ENCODE data around the gene TCFL5. TPM values are rescaled to one million over a fixed set of nuclear protein-coding genes. Genes with fewer than 3 reads are reported as not detected.

TCFL5 gene
- total RNA-seq, 2 donors from 2014 or later = 4.4 to 4.9 TPM

GRCh38 chr20:62900692-62901584, 39.3 kb upstream of the TCFL5 start:
- Mint-ChIP-seq H3K27me3 (ENCODE audit: low read depth) (no peaks in the 10 kb centered on the region), H3K36me3 (ENCODE audit: insufficient read depth in 2 of 2) (peaks cover 11 to 27% of the 10 kb centered on the region in 2 donors), H3K4me3 (peak overlapping the region in 1 of 2 donors; percentile 14), H3K9me3 (no peaks in the 10 kb centered on the region), H3K27ac (peak overlapping the region; percentile 31), H3K4me1 (ENCODE audit: low read depth) (peaks cover 72% of the 10 kb centered on the region)
- ATAC-seq (replicated peaks in 1 of 2) (peak; percentile 27 to 30), DNase-seq (no peak)

DNA sequence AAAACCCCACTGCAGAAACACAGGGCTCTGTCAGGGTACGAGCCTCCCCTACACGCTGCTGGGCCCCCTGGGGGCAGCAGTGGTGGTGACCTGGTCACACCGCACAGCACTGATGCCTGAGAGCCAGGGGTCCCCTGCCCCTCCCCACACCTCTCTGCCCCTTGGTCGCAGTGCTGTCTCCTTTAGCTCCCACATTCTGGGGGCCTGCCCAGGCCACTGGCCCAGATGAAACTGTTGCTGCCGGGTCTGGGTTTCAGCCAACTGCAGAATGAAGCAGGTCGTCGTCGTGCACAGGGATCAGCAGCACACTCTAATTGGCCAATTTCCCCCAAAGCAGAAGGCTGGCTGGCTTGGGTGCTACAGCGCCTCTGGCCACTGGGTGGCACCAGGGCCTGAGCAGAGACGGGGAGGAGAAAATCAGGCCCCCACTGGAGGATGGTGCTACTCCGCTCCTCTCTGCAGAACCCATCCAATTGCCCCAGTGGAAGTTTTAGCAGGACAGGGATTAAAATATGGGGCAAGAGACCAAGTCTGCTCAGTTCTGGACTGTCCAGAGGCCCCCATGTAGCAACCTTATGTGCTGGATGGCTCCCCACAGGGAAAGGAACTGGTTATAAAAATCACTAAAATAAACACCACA, 38.5 kb upstream of the TCFL5 start:
- no peaks in the 10 kb centered on the region for H3K27me3 Mint-ChIP-seq (ENCODE audit: low read depth)
- H3K4me1 Mint-ChIP-seq (ENCODE audit: low read depth) = peaks cover 67% of the 10 kb centered on the region
- H3K36me3 Mint-ChIP-seq (ENCODE audit: insufficient read depth in 2 of 2) = peaks cover 9 to 29% of the 10 kb centered on the region in 2 donors

DNA sequence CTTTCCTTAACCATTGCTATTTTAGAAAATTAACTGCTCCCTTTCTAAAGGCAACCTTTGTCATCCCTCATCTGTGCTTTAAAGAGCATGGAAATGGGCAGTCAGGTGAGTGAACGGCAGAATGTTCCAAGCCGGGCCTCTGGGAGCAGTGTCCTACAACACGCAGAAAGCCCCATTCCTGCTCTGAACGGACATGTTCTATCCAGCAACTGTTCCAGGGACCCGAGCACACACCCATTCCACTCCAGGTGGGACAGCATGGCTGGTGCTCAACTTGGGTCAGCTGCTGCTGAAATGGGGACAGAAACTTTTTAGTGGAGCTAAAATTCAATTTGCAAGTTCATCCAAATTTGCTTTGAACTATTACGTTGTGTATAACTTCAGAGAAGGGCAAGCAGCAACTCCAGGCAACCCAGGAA, 38.0 kb upstream of the TCFL5 start:
- H3K4me3 Mint-ChIP-seq = peak overlapping the region in 1 of 2 donors; percentile 85
- H3K4me1 Mint-ChIP-seq (ENCODE audit: low read depth) = peaks cover 62% of the 10 kb centered on the region
- no peaks in the 10 kb centered on the region for H3K27me3 Mint-ChIP-seq (ENCODE audit: low read depth)
- H3K9me3 Mint-ChIP-seq = no peaks in the 10 kb centered on the region
- DNase-seq (no peak), ATAC-seq (replicated peaks in 1 of 2) (no peak)
- peaks cover 7 to 29% of the 10 kb centered on the region in 2 donors for H3K36me3 Mint-ChIP-seq (ENCODE audit: insufficient read depth in 2 of 2)
- H3K27ac Mint-ChIP-seq = no peak overlapping the region

More for the DNA sequence above, 38.5 kb upstream of the TCFL5 start:
- DNase-seq (peak; percentile 72 to 78), ATAC-seq (replicated peaks in 1 of 2) (peak; percentile 85 to 87)
- no peaks in the 10 kb centered on the region for H3K9me3 Mint-ChIP-seq
- peak overlapping the region; percentile 31 for H3K27ac Mint-ChIP-seq
- H3K4me3 Mint-ChIP-seq = peak overlapping the region; percentile 68 to 85

- Mint-ChIP-seq H3K27ac (peak overlapping the region; percentile 74), H3K4me3 (peak overlapping the region; percentile 66 to 85), H3K27me3 (ENCODE audit: low read depth) (no peaks in the 10 kb centered on the region), H3K9me3 (no peaks in the 10 kb centered on the region), H3K36me3 (ENCODE audit: insufficient read depth in 2 of 2) (peaks cover 8 to 32% of the 10 kb centered on the region in 2 donors), H3K4me1 (ENCODE audit: low read depth) (peaks cover 57% of the 10 kb centered on the region)
- peak; percentile 23 to 66 for ATAC-seq (replicated peaks in 1 of 2)
- peak; percentile 33 to 59 for DNase-seq
Observed at GRCh38 chr20:62898970-62899632, 37.5 kb upstream of the TCFL5 start.

DNA sequence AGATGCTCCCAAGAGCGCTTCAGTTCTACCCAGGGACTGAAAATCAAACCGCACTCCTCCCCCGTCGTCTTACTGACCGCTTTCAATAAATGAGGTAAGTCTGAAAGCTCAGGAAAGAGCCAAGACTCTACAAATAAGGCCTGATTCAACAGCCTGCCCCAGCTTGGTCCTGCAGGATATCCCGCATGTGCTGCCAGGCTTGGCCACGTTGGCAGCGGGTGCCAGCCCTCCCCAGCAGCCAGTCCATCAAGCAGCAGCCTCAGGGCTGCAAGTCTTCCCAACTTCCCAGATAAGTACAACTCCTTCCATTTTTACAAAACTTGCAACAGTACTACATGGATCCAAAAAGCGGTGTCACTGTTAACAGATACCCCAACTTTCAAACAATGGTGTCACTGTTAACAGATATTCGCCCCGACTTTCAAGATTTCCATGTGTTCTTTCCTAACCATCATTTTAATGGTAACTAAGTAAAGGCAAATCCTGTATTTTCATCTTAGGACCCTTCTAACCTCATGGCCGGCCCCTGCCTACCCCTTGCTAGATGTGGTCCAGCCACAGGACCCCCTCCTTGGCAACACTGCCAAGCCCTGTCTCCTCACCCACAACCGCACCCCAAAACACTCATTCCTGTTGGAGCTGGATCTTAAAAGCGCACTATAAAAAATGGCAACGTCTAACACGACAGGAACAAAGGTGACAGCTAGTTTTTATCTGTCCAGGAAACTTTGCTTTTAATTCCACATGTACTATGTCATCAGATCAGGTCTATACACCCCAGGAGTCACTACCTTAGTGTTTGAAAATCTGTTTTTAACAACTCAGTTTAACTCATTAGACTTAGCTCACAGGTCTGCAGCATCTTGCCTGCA, 36.7 kb upstream of the TCFL5 start:
- peaks cover 52% of the 10 kb centered on the region for H3K4me1 Mint-ChIP-seq (ENCODE audit: low read depth)
- peak overlapping the region; percentile 66 to 85 for H3K4me3 Mint-ChIP-seq
- DNase-seq = no peak

DNA sequence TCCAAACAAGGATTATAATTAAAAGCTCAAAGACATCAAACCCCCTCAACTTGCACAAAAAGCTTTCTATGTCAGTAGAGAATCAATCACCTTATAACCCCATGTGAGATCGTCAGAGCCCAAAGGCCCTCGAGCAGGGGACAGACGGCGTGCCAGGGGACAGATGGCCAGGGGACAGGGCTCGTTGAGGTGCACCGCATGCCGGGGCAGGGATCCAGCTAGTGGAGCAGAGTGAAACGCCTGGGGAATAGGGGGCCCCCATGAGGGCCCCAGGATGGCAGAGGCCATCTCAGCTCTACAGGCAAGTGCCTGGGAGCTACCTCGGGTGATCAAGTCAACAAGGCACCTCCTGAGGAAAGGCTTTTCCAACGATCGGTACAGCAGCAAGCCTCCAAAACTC, 36.0 kb upstream of the TCFL5 start:
- Mint-ChIP-seq H3K36me3 (ENCODE audit: insufficient read depth in 2 of 2) (peaks cover 8 to 39% of the 10 kb centered on the region in 2 donors), H3K27ac (no peak overlapping the region), H3K4me3 (no peak overlapping the region), H3K9me3 (no peaks in the 10 kb centered on the region), H3K4me1 (ENCODE audit: low read depth) (peaks cover 52% of the 10 kb centered on the region), H3K27me3 (ENCODE audit: low read depth) (no peaks in the 10 kb centered on the region)
- ATAC-seq (replicated peaks in 1 of 2) = no peak
- no peak for DNase-seq

More for the DNA sequence above, 36.7 kb upstream of the TCFL5 start:
- Mint-ChIP-seq H3K36me3 (ENCODE audit: insufficient read depth in 2 of 2) (peaks cover 7 to 37% of the 10 kb centered on the region in 2 donors), H3K27me3 (ENCODE audit: low read depth) (no peaks in the 10 kb centered on the region), H3K9me3 (no peaks in the 10 kb centered on the region), H3K27ac (peak overlapping the region; percentile 69)
- no peak for ATAC-seq (replicated peaks in 1 of 2)

- H3K27ac Mint-ChIP-seq = no peak overlapping the region
- H3K9me3 Mint-ChIP-seq = no peaks in the 10 kb centered on the region
- no peak for ATAC-seq (replicated peaks in 1 of 2)
- peaks cover 10 to 43% of the 10 kb centered on the region in 2 donors for H3K36me3 Mint-ChIP-seq (ENCODE audit: insufficient read depth in 2 of 2)
- peaks cover 54% of the 10 kb centered on the region for H3K4me1 Mint-ChIP-seq (ENCODE audit: low read depth)
- no peak overlapping the region for H3K4me3 Mint-ChIP-seq
- no peak for DNase-seq
- H3K27me3 Mint-ChIP-seq (ENCODE audit: low read depth) = no peaks in the 10 kb centered on the region
Observed at GRCh38 chr20:62896526-62896925, 34.9 kb upstream of the TCFL5 start.

- Mint-ChIP-seq H3K27ac (peak overlapping the region; percentile 89), H3K36me3 (ENCODE audit: insufficient read depth in 2 of 2) (peaks cover 10 to 51% of the 10 kb centered on the region in 2 donors), H3K9me3 (no peaks in the 10 kb centered on the region), H3K4me1 (ENCODE audit: low read depth) (peaks cover 57% of the 10 kb centered on the region), H3K4me3 (no peak overlapping the region), H3K27me3 (ENCODE audit: low read depth) (no peaks in the 10 kb centered on the region)
- DNase-seq (no peak), ATAC-seq (replicated peaks in 1 of 2) (no peak)
Observed at GRCh38 chr20:62895539-62895938, 33.9 kb upstream of the TCFL5 start.

- DNase-seq = no peak
- no peak overlapping the region for H3K4me3 Mint-ChIP-seq
- no peak for ATAC-seq (replicated peaks in 1 of 2)
- peaks cover 10 to 54% of the 10 kb centered on the region in 2 donors for H3K36me3 Mint-ChIP-seq (ENCODE audit: insufficient read depth in 2 of 2)
- no peak overlapping the region for H3K27ac Mint-ChIP-seq
- H3K9me3 Mint-ChIP-seq = no peaks in the 10 kb centered on the region
- no peaks in the 10 kb centered on the region for H3K27me3 Mint-ChIP-seq (ENCODE audit: low read depth)
- H3K4me1 Mint-ChIP-seq (ENCODE audit: low read depth) = peaks cover 45% of the 10 kb centered on the region
Observed at GRCh38 chr20:62894261-62894660, 32.6 kb upstream of the TCFL5 start.

GRCh38 chr20:62893700-62894099, 32.1 kb upstream of the TCFL5 start:
- DNase-seq (no peak), ATAC-seq (replicated peaks in 1 of 2) (no peak)
- peaks cover 10 to 54% of the 10 kb centered on the region in 2 donors for H3K36me3 Mint-ChIP-seq (ENCODE audit: insufficient read depth in 2 of 2)
- H3K27me3 Mint-ChIP-seq (ENCODE audit: low read depth) = no peaks in the 10 kb centered on the region
- no peaks in the 10 kb centered on the region for H3K9me3 Mint-ChIP-seq
- H3K4me3 Mint-ChIP-seq = no peak overlapping the region
- H3K4me1 Mint-ChIP-seq (ENCODE audit: low read depth) = peaks cover 39% of the 10 kb centered on the region
- no peak overlapping the region for H3K27ac Mint-ChIP-seq

GRCh38 chr20:62892348-62893304, 31.0 kb upstream of the TCFL5 start:
- H3K9me3 Mint-ChIP-seq = no peaks in the 10 kb centered on the region
- H3K27ac Mint-ChIP-seq = no peak overlapping the region
- peak in 1 of 2 donors; percentile 35 for DNase-seq
- no peaks in the 10 kb centered on the region for H3K27me3 Mint-ChIP-seq (ENCODE audit: low read depth)
- H3K4me3 Mint-ChIP-seq = no peak overlapping the region
- peaks cover 38% of the 10 kb centered on the region for H3K4me1 Mint-ChIP-seq (ENCODE audit: low read depth)
- peak; percentile 34 to 63 for ATAC-seq (replicated peaks in 1 of 2)
- H3K36me3 Mint-ChIP-seq (ENCODE audit: insufficient read depth in 2 of 2) = peaks cover 10 to 59% of the 10 kb centered on the region in 2 donors

Measured in activated T-cell treated with anti-CD3 and anti-CD28 coated beads, Interleukin-2, amount 50 U/mL, for 72 hours (primary cell).